AG09319 (cell line): Measurements from ENCODE around the gene TMTC2.

Experiments
- DNase-seq: peaks from one replicate; pipeline ENCODE4 v3.0.0-alpha.2; 2010; ENCODE audit warnings: low read depth; ENCODE audit errors: extremely low read depth
- CTCF ChIP-seq: IDR thresholded peaks from 2 replicates; pipeline ENCODE4 v1.5.1; 2011; ENCODE audit warnings: low read depth, mild to moderate bottlenecking, inconsistent platforms, low read length, moderate library complexity

Gene TMTC2

GRCh38 chr12:82686168-82687020, at the start of gene TMTC2:
Gene TMTC2 (plus strand): TSS chr12:82686906.
- DNase-seq: peak; percentile 59

GRCh38 chr12:82638324-82638723, 48.4 kb upstream of the TMTC2 start:
- no peak for TF ChIP-seq CTCF

More at GRCh38 chr12:82686168-82687020, at the start of gene TMTC2:
- TF ChIP-seq CTCF: no peak

GRCh38 chr12:82644896-82645295, 41.8 kb upstream of the TMTC2 start:
- no peak for DNase-seq
- no peak for TF ChIP-seq CTCF

More at GRCh38 chr12:82638324-82638723, 48.4 kb upstream of the TMTC2 start:
- no peak for DNase-seq

GRCh38 chr12:82645414-82645813, 41.3 kb upstream of the TMTC2 start:
- TF ChIP-seq CTCF: no peak
- DNase-seq: no peak

- DNase-seq: no peak
- TF ChIP-seq CTCF: no peak
Observed at GRCh38 chr12:82647853-82648252, 38.9 kb upstream of the TMTC2 start.

- no peak for DNase-seq
- TF ChIP-seq CTCF: no peak
Observed at GRCh38 chr12:82648259-82648909, 38.3 kb upstream of the TMTC2 start.

GRCh38 chr12:82650627-82651337, 35.9 kb upstream of the TMTC2 start:
- DNase-seq: no peak
- no peak for TF ChIP-seq CTCF
